ENCODE results near the gene TMED4.
"Not testable (repeated sequence)": the region's sequence is repeated elsewhere in the genome, so short reads cannot be mapped to it uniquely, and the experiment has no call there.

The TMED4 gene

DNA sequence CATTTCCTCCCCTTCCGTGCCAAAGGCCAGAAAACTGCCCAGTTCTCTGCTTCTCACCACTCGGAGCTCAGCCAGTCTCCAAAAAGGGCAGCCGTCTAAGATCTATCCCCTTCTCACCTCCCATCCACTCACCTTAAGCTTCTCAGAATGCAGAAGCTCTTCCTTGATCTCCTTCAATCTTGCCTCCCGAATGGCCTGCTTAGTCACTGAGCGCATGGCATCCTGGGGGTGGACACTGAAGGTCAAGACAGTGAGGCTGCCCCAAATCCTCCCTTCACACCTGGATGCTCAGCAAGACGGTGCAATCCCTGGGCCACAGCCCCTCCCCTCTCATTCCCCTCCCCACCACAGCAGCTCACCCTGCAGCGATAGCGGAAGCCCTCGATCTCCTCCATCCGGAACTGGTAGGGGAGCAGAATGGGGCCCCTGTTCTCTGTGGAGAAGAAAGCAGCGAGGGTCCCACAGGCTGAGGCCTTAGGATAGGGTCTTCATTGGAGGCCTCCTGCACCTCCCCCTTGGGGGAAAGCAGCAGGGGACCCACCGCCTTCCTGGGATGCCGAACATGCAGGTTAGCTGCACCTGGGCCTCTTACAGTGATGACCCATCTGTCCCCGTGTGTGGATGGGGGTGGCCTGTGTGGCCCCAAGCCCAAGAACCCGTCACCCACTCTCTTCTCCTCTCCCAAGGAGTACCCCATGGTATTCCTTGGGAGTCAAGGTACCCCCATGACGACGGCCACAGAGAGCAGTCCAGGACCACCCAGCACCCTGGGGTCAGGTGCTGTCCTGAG, 13.1 kb downstream of the TMED4 start:
- no peak for DNase-seq (ENCODE audit: low read depth in 2 of 2)

DNA sequence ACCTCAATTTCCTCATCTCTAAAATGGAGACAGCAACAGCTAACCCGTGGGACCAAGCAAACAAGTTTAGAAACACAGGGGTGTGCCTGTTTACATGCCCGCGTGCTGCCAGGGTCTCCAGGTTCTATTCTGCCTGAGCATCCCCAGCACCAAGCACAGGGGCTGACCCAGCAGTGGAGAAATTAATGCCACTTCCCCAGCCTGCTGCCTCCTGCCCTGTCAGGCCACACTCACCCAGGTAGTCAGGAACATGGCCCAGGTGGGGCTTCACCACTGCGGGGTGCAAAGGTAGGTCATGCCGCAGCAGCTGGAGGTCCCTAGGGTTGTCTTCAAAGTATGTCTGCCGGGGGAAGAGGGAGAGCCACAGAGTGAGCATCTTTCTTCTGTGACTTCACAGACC, 14.1 kb downstream of the TMED4 start:
- no peak for DNase-seq (ENCODE audit: low read depth in 2 of 2)

DNA sequence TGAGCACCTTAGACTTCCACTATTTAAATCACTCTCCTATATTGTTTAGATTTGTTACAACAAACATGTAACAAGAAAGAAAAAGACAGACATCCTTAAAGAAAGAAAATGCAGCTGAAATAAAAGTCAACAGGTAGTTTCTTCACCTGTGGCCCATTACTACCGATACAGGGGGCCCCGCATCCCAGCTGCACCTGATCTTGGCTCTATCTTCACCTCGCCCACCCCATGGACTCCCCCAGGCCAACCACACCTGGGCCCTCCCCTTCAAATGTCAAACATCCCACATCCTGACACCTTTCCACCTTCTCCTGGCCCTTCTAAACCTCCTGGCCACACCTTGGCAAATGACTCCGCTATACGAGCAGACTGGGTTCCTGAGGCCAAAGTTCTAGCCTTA, 15.4 kb downstream of the TMED4 start:
- DNase-seq (ENCODE audit: low read depth in 2 of 2), result no peak

DNA sequence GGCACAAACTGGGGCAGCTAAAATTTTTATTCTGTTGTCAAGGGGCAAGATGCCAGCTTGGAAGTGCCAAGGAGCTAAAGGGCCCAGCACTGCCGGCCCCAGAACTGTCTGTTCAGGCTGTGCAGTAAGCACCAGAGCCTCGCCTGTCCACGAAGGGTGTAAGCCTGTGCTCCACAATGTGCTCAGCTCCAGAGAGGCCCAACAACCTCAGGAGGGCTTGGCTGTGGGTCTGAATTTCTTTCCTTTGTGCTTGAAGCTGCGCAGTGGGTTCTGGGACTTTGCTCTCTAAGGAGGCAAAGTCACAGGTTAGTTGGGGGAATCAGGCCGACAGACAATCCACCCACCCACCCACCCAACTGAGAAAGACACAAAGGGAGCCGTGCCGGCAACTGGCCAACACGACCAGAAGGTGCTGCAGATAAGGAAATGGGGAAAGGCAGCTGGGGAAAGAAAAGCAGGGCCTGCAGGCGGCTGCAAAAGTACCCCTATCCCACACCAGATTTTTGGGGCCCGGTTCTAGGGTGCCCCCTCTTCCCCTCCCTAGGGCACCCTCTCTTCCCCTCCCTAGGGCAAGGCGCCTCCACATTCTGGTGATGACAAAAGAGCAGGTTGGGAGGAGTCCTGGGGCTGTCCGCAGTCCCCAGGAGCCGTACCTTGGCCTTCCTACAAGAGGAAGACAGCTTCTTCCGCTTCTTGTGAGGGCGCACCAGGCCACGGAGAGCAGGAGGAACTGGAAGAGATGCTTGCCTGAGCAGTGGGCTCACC, 16.1 kb downstream of the TMED4 start:
- no peak for DNase-seq (ENCODE audit: low read depth in 2 of 2)

DNA sequence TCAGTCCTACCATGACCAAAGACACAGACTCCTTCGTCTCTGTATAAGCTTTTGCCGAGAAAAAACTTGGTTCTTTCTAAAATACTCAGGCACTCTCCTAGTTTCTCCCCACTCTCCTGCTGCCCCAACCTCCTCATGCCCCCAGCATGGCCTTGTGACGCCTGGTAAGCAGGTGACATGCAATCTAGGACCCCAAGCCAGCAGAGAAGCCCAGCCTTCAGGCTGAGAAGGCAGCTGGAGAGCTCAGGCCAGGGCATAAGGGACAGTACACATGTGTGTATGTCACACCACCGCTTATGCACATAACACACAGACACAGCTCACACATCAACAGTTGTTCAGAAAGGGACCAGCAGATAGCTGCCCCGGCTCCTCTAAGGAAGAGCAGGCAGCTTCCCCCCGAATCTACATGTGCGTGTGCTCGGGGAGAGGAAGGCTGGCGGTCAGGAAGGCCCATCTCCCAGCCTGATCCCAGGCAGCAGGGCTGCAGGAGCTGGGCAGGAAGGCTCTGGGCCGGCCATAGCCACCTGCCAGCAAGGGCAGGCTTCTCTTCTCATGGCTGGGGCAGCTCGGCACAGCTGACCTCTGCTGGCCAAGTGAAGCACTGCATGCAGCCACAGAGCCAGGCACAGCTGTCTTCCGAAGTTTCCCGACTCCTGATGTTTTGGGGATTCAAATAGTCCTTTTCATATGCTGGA, 16.8 kb downstream of the TMED4 start:
- no peak for DNase-seq (ENCODE audit: low read depth in 2 of 2)

DNA sequence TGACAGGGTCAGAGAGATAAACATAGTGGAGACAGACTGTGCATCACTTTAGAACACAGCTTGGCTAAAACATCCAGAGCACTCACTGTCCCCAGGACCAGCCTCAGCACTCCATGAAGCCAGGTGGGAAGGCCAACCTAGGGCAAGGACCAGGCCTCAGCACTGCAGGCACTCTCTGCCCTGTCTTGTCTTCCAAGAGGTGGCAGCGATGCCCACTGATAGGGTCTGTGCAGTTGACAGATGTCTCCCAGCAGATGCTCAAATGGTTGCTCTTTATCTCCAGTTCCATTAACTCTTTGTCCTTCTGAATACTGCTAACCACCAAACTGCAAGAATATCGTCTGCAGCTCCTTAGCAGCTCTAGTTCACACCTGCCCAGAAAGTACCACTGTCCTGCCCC, 17.4 kb downstream of the TMED4 start:
- no peak for DNase-seq (ENCODE audit: low read depth in 2 of 2)

DNA sequence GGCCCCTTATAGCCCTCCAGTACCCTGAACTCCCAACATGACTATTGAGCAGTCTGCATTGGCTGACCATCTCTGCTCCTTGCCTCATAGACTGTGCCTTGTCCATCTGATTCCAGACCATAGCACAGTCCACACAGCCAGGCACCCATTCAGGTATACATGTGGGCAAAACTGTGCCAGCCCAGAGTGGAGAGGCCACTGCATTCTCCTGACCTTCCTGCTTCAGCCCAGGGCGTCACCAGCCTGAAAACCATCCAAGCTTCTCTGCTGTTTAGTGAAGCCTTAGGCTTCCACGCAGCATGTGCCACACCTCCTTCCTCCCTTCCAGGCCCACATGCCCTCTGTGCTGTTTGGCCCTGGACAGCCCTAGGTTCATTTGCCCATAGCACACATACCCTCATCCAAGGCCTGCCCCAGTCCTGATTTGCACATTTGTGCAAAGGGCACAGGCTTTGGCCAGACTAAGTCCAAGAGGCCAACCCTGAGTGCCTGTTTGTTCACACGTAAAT, 18.8 kb downstream of the TMED4 start:
- no peak for DNase-seq (ENCODE audit: low read depth in 2 of 2)

DNA sequence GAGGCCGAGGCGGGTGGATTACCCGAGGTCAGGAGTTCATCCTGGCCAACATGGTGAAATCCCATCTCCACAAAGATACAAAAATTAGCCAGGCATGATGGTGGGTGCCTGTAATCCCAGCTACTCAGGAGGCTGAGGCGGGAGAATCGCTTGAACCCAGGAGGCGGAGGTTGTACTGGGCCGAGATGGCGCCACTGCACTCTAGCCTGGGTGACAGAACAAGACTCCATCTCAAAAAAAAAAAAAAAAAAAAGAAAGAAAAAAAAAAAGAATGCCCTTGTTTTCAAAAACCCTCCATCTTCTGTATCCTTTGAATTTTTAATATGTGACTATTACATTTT, 19.4 kb downstream of the TMED4 start:
- not testable (repeated sequence) for DNase-seq (ENCODE audit: low read depth in 2 of 2)

DNA sequence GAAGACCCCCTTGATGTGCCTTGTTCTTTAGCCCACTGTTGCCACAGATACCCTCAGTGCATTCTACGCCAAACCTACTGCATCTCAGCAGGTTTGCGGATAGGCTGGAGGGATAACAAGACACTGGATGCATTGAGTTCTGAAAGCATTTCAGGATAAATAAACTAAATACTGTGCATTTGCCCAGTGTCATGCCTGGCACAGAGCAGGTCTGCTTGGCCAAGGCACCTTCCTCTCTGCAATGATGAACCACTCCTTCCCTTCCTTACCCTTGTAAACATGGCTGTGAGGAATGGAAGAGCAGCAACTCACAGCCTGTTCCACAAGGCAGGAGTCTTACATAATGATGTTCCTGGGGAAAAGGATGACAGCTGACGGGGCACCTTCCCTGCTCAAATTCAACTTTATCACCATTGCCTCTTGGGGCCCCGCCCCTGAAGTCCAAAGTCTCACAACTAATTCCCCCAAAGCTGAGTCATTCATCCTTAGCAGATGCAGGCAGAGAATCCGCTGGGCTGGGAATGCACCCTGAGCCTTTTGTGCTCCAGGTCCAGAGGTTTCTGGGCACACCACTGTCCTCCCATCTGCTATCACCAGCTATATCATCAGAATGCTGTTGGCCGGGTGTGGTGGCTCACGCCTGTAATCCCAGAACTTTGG, 19.9 kb downstream of the TMED4 start:
- no peak for DNase-seq (ENCODE audit: low read depth in 2 of 2)

DNA sequence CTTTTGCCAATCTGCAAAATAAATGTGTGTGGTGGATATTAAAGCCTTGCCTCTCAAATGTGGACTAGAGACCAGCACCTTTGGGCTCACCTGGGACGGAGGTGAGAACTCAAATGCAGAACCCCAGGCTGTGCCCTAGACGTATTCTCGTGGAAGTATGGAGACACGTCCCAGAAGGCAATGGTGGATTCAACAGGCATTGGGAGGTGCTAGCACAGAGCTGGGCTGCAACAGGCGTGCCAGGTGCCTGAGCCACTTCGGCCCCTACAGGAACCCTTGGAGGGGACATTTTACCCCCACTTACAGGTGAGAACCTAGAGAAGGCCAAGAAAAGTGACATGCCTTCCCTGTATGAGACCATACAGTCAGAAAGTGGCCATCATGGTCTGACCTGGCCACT, 20.6 kb downstream of the TMED4 start:
- DNase-seq (ENCODE audit: low read depth in 2 of 2), result no peak

DNA sequence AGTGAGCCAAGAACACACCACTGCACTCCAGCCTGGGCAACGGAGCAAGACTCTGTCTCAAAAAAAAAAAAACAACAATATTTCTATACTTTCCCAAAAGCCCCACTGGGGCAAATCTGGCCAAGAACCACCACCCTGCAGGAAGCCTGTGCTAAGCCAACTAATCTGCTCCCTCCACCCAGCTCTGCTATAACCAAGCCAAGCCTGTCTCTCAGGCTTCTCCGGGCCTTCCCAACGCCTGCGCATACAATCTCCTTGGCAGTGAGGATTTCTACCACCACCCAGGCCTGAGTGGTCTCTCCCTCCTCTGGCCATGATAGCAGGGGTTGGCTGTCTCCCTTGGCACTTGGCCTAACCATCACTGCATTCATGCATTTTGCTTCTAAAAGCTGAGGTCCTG, 22.5 kb downstream of the TMED4 start:
- no peak for DNase-seq (ENCODE audit: low read depth in 2 of 2)

DNA sequence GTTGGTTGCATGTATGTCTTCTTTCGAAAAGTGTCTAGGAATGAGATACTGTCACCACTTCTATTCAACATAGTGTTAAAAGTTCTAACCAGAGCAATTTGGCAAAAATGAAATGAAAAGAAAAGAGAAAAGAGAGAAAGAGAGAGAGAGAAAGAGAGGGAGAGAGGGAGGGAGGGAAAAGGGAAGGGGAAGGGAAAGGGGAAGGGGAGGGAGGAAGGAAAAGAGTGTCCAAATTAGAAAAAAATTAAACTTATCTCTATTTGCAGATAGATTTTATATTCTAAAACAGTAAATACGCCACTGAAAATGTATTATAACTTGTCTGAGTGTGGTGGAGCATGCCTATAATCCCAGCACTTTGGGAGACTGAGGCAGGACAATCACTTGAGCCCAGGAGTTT, 24.5 kb downstream of the TMED4 start:
- DNase-seq (ENCODE audit: low read depth in 2 of 2), result no peak

DNA sequence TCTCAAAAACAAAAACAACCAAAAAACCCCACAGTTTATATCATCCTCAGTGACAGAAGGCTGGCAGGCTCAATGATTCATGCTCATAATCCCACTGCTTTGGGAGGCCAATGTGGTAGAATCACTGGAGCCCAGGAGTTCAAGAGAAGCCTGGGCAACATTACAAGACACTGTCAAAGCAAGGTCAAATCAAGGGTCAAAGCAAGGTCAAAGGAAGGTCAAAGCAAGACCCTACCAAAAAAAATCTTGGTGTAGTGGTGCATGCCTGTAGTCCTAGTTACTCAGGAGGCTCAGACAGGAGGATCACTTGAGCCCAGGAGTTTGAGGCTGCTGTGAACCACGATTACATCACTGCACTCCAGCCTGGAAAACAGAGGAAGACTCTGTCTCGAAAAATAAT, 26.7 kb downstream of the TMED4 start:
- DNase-seq (ENCODE audit: low read depth in 2 of 2), result no peak

DNA sequence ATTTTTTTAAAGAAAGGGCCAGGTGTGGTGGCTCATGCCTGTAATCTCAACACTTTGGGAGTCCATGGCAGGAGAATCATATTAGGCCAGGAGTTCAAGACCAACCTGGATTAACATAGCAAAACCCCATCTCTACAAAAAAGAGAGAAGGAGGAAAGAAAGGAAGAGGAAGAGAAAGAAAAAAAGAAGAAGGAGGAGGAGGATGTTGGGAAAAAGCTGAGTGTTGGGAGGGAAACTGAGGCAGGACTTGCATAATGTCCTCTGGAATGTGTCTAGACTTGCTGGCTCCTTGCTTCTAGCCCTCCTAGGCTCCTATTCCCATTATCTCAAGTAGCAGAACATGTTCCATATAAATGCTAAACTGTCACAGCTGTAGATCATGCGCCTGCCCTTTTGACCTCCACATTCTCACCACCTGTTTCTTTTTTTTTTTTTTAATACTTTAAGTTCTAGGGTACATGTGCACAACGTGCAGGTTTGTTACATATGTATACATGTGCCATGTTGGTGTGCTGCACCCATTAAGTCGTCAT, 29.5 kb downstream of the TMED4 start:
- DNase-seq (ENCODE audit: low read depth in 2 of 2), result not testable (repeated sequence)

DNA sequence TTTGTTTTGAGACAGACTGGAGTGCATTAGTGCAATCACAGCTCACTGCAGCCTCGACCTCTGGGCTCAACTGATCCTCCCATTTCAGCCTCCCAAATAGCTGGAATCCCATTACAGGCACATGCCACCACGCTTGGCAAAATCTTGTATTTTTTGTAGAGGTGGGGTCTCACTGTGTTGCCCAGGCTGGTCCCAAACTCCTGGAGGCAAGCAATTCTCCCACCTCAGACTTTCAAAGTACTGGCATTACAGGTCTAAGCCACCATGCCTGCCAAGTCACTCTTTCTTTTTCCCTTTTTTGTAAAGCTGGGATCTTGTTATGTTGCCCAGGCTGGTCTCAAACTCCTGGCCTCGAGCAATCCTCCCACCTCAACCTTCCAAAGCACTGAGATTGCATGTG, 32.6 kb downstream of the TMED4 start:
- no peak for DNase-seq (ENCODE audit: low read depth in 2 of 2)

DNA sequence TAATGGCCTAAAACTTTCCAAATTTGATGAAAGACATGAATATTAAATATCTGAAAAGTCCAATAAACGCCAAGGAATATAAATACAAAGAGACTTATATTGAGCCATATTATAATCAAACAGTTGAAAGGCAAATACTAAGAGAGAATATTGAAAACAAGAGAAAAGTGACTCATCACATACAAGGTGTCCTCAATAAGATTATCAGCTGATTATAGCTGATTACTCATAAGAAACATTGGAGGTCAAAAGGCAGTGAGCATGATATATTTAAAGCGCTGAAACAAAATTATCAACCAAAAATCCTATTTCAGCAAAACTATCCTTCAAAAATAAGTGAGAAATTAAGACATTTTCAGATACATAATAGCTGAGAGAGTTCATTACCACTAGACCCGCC, 33.1 kb downstream of the TMED4 start:
- DNase-seq (ENCODE audit: low read depth in 2 of 2), result no peak

DNA sequence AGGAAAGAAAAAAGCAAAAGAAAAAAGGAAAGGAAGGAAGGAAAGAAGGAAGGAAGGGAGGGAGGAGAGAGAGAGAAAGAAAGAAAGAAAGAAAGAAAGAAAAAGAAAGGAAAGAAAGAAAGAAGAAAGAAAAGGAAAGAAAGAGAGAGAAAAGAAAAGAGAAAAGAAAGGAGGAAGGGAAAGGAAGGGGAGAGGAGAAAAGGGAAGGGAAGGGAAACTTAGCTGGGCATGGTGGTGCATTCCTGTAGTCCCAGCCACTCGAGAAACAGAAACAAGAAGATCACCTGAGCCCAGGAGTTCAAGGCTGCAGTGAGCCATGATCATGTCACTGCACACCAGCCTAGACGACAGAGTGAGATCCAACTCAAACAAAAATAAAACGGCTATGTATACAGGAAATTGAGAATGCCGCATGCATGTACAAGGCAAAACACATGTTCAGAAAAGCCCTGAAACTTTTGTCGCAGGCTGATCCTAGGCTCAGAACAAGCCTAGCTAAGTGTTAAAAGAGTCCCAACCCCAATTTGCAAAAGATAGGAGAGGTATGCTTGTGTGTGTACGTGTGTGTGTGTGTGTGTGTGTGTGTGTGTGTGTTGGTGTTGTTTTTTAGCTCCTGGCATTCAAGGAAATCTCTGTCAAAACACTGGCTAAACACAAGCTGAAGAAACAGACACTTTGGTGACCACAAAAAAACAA, 34.3 kb downstream of the TMED4 start:
- DNase-seq (ENCODE audit: low read depth in 2 of 2), result no peak

DNA sequence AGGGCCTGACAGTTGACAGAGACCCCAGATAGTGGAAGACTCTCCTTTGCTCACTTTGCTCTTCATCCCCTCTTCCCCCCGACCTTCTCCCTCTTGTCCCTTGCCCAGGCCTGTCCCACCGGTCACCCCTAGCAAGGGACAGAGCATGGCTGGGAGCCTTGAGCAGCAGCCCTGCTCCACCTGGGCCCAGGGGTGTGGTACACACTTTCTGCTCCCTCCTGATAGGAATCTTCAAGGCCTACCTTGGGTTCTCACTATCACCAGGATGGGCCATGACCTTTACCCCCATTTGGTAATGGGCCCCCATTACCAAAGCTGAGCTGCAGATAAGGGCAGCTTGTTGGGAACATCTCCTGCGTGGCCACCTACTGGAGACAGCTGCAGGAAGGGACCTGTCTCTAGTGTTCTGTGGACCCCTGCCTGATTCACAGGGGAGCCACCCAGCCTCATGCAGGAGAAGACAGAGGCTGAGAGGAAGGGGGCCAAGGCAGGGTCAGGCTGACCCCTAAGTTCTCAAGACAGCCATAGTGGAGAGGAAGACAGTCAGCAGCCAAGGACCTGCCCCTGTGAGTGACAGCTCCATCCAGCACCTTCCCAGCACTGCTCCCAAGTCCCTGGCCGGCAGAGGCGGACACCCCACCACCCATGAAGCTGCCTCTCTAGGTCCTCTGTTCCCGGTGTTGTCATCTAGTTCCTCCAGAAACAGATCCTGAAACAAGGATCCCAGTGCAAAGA, 40.0 kb downstream of the TMED4 start:
- no peak for DNase-seq (ENCODE audit: low read depth in 2 of 2)

DNA sequence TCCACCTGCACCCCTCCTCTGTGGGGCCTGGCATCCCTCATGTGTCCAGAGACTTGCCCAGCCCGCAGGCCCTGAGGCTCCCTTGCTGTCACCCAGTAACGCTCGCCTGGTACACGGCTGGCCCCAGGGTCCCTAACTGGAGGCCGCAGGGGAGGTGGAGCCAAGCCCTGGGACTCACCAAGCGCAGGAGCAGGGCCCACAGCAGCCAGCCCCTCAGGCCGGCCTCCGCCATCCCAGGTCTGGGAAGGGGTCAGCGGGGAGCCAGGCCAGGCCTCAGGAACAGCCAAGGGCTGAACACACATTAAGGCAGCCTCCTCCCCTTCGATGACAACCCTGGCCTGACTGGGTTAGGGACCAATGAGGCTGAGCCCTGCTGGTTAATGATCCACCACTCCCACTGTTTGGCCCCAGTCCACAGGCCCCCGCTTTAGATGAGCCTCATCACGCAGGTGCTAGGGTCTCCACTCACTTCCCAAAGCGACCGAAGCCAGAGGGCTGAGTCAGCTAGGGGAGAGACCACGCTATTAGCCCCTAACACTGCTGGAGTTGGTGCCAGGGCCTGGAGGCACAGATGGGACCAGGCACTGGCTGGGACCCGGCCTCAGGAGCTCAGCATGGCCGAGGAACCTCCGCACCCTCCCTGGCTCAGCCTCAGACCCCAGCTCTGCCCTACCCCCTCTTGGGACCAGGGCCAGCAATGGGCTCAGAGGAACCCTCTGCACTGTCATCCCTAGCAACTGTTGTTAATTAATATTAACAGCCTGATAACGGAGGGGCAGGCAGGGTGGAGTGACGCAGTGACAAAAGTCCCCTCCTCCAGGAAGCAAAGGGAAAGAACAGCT, 40.8 kb downstream of the TMED4 start, which contains the start of gene NPC1L1:
Gene NPC1L1 (minus strand): TSS at position 303 of the 842 bp plus-strand sequence. CDS start 71 bp downstream, at position 232.
- no peak for DNase-seq (ENCODE audit: low read depth in 2 of 2)
